ENCODE data around the gene CCDC8. TPM values are rescaled to one million over a fixed set of nuclear protein-coding genes. Genes with fewer than 3 reads are reported as not detected.
"Not testable (repeated sequence)": the region's sequence is repeated elsewhere in the genome, so short reads cannot be mapped to it uniquely, and the experiment has no call there.

Gene CCDC8
- total RNA-seq, 4 donors from 2014 or later: 0.70 to 2.5 (median 0.90) TPM

DNA sequence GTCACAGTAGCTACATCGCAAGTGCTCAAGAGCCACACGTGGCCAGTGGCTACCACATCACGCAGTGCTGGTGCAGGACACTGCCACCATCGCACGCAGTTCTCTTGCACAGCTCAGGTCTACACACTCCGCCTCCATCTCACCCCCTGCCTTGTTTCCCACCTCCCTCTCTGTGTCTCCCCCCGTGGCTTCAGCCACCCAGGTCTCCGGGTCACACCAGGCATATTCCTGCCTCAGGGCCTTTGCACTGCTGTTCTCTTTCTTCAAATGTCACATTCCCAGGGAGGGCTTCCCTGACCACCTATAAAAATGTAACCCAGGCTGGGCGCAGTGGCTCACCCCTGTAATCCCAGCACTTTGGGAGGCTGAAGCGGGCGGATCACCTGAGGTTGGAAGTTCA lies 10.6 kb downstream of the CCDC8 start:
- Histone ChIP-seq H3K36me3 (no peaks in the 10 kb centered on the region), H3K27me3 (no peaks in the 10 kb centered on the region), H3K9me3 (no peaks in the 10 kb centered on the region), H3K27ac (no peak overlapping the region), H3K4me3 (no peak overlapping the region), H3K4me1 (peaks cover 0 to 20% (median 0%) of the 10 kb centered on the region in 4 donors)
- TF ChIP-seq POLR2A (IDR thresholded peaks at IDR 0.05): no peak
- TF ChIP-seq, protein P1, sequence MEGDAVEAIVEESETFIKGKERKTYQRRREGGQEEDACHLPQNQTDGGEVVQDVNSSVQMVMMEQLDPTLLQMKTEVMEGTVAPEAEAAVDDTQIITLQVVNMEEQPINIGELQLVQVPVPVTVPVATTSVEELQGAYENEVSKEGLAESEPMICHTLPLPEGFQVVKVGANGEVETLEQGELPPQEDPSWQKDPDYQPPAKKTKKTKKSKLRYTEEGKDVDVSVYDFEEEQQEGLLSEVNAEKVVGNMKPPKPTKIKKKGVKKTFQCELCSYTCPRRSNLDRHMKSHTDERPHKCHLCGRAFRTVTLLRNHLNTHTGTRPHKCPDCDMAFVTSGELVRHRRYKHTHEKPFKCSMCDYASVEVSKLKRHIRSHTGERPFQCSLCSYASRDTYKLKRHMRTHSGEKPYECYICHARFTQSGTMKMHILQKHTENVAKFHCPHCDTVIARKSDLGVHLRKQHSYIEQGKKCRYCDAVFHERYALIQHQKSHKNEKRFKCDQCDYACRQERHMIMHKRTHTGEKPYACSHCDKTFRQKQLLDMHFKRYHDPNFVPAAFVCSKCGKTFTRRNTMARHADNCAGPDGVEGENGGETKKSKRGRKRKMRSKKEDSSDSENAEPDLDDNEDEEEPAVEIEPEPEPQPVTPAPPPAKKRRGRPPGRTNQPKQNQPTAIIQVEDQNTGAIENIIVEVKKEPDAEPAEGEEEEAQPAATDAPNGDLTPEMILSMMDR (IDR thresholded peaks at IDR 0.05): no peak
- DNase-seq: no peak

DNA sequence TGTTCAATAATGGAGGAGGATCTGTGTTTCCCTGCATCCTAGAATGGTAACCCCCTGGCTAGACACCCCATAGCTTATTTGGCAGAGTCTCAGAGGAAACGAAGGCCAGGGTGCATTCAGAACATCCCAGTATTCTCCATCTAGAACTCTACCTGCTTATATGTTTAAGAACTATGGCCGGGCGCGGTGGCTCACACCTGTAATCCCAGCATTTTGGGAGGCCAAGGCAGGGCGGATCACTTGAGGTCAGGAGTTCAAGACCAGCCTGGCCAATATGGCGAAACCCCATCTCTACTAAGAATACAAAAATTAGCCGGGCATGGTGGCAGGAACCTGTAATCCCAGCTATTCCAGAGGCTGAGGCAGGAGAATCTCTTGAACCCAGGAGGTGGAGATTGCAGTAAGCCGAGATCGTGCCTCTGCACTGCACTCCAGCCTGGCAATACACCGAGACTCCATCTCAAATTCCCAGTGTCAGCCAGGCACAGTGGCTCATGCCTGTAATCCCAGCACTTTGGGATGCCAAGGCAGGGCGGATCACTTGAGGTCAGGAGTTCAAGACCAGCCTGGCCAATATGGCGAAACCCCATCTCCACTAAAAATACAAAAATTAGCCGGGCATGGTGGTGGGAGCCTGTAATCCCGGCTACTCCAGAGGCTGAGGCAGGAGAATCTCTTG lies 15.4 kb downstream of the CCDC8 start:
- not testable (repeated sequence) for H3K27me3 ChIP-seq, H3K36me3 ChIP-seq, H3K4me1 ChIP-seq, H3K27ac ChIP-seq, H3K4me3 ChIP-seq, H3K9me3 ChIP-seq
- DNase-seq: peak in 1 of 3 donors; percentile 3

DNA sequence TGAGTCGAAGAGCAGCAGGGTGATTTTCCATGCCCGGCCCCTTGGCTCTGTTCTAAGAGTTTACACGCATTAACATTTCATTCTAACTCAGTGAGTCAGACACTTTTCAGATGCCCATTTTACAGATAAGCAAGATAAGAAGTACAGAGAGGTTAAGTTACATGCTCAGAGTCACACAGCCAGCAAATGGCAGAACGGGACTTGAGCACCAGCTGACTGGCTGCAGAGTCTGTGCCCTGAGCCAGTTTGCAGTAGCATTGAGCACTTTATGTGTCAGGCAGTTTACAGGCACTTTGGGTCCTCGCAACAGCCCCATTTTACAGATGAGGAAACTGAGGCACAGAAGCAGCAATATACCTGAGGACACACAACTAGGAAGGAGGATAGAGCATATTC lies 19.0 kb downstream of the CCDC8 start:
- no peak for TF ChIP-seq POLR2A (IDR thresholded peaks at IDR 0.05)
- TF ChIP-seq, protein P1 (IDR thresholded peaks at IDR 0.05): no peak
- Histone ChIP-seq H3K9me3 (no peaks in the 10 kb centered on the region), H3K27me3 (no peaks in the 10 kb centered on the region), H3K4me1 (no peaks in the 10 kb centered on the region), H3K27ac (no peak overlapping the region), H3K4me3 (no peak overlapping the region), H3K36me3 (peaks cover 0 to 21% (median 0%) of the 10 kb centered on the region in 3 donors)
- no peak for DNase-seq

DNA sequence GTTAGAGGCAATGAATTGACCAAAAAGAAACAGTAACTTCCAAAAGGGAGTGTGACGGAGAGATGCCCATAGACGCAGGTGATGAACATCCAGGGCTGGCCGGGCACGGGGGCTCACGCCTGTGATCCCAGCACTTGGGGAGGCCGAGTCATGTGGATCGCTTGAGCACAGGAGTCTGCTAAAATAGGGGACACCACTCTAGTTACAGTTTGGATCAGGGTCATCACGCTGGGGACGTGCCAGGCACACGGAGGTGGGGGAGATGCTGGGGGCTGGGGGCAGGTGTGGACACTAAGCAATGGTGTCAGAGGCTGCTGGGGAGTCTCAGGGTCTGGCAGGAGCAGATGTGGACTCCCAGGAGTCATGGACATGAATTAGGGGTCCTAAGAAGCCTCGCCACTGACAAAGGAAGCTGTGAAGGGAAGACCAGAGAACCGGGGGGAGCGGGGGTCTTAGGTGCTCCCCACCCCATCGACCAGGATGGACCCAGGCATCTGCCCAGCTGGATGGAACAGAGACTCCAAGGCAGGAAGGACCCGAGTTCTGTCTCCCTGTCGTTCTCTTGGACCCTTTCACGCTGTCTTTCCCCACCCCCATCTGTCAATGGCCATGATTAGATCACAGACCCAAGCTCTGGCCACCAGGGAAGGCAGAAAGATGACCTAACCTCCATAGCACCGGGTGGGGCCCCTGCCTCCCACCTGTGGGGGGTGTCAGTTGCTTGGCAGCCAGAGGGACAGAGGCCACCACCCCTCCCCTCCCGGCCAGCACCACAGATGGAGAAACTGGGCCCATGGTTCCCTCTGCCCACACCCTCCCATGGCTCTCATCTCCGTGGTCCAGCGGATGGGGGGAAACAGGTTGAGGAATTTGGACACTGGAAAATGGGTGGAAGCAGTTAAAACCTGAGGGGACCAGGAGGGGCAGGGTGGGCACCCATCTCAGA lies 19.6 kb downstream of the CCDC8 start:
- Histone ChIP-seq H3K4me3 (no peak overlapping the region), H3K27ac (no peak overlapping the region), H3K4me1 (no peaks in the 10 kb centered on the region), H3K9me3 (no peaks in the 10 kb centered on the region), H3K27me3 (no peaks in the 10 kb centered on the region), H3K36me3 (peaks cover 0 to 28% (median 0%) of the 10 kb centered on the region in 3 donors)
- no peak for TF ChIP-seq POLR2A (IDR thresholded peaks at IDR 0.05)
- TF ChIP-seq, protein P1 (IDR thresholded peaks at IDR 0.05): no peak
- no peak for DNase-seq

DNA sequence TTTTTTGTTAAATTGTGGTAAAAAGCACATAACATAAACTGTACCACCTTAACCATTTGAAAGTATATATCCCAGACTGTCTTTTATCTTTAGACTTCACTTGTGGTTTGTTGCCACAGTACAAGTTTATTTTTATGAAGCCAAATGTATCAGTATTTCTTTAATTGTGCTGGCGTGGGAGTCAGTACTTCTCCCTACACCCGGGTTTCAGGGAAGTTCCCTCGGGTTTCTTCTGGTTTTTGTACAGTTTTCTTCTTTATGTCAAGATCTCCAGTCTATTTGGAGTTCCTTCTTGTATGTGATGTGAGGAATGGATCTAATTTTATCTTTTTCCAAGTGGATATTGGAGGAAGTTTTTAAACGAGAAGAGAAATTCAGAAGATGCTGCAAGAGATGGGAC lies 20.5 kb downstream of the CCDC8 start:
- DNase-seq: no peak
- H3K36me3 ChIP-seq: peaks cover 0 to 37% (median 0%) of the 10 kb centered on the region in 3 donors
- no peaks in the 10 kb centered on the region for H3K4me1 ChIP-seq
- TF ChIP-seq, protein P1 (IDR thresholded peaks at IDR 0.05): no peak
- no peak for TF ChIP-seq POLR2A (IDR thresholded peaks at IDR 0.05)
- H3K27me3 ChIP-seq: no peaks in the 10 kb centered on the region
- no peak overlapping the region for H3K27ac ChIP-seq
- no peak overlapping the region for H3K4me3 ChIP-seq
- H3K9me3 ChIP-seq: no peaks in the 10 kb centered on the region

DNA sequence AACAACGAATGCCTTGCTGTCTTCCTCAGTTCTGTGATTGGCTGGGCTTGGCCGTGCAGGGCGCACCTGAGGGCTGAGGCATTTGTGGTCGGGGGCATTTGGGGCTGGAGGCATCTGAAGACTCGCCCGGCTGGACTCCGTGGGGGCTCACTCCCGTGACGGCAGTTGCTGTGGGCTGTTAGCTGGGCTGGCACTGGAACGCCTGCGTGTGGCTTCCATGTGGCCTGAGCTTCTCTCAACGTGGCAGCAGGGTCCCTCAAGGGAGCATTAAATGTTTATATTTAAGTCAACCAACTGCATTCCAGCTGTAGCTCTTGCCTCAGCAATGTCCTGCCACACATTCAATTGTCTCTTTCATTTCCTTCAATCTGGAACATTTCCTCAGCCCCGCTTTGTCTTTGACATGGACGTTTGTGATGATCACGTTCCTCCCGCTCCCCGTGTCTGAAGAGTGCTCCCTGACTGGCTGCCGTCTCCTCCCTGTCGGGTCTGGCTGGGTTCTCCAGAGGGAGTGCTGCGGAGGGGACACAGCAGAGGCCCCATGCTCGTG lies 21.0 kb downstream of the CCDC8 start:
- no peaks in the 10 kb centered on the region for H3K4me1 ChIP-seq
- no peak for TF ChIP-seq POLR2A (IDR thresholded peaks at IDR 0.05)
- TF ChIP-seq, protein P1 (IDR thresholded peaks at IDR 0.05): no peak
- no peak overlapping the region for H3K27ac ChIP-seq
- H3K27me3 ChIP-seq: no peaks in the 10 kb centered on the region
- peaks cover 0 to 42% (median 0%) of the 10 kb centered on the region in 3 donors for H3K36me3 ChIP-seq
- H3K9me3 ChIP-seq: no peaks in the 10 kb centered on the region
- no peak for DNase-seq
- H3K4me3 ChIP-seq: no peak overlapping the region
